GM06990 (cell line): ENCODE measurements around the gene KLK3.

ENCODE experiments used
- DNase-seq: peaks from one replicate; pipeline ENCODE4 v3.0.0-alpha.2; 2011; ENCODE audit not compliant: insufficient read length; ENCODE audit errors: extremely low read depth
- H3K27me3 ChIP-seq: replicated peaks from 2 replicates; pipeline ENCODE4 v1.6.0; 2011; ENCODE audit warnings: low read length; ENCODE audit not compliant: control insufficient read depth, insufficient read depth
- H3K36me3 ChIP-seq: 2 replicates; pipeline ENCODE4 v1.5.1; 2011; ENCODE audit warnings: low read length; ENCODE audit not compliant: control insufficient read depth, insufficient read depth
- H3K4me3 ChIP-seq: replicated peaks from 2 replicates; pipeline ENCODE4 v1.5.1; 2011; ENCODE audit warnings: low read depth, mild to moderate bottlenecking, control low read depth, low read length
- TF ChIP-seq, protein P1 (sequence below): IDR thresholded peaks from 2 replicates; pipeline ENCODE4 v1.5.1; 2011; ENCODE audit warnings: low read length, control low read depth, mild to moderate bottlenecking, inconsistent platforms; ENCODE audit not compliant: insufficient read depth, poor library complexity, severe bottlenecking

The KLK3 gene

DNA sequence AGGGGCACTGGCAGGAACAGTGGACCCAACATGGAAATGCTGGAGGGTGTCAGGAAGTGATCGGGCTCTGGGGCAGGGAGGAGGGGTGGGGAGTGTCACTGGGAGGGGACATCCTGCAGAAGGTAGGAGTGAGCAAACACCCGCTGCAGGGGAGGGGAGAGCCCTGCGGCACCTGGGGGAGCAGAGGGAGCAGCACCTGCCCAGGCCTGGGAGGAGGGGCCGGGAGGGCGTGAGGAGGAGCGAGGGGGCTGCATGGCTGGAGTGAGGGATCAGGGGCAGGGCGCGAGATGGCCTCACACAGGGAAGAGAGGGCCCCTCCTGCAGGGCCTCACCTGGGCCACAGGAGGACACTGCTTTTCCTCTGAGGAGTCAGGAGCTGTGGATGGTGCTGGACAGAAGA lies 22.6 kb downstream of the KLK3 start:
- DNase-seq = no peak
- Histone ChIP-seq H3K36me3 (no peaks in the 10 kb centered on the region), H3K4me3 (no peak overlapping the region), H3K27me3 (no peaks in the 10 kb centered on the region)
- TF ChIP-seq, protein P1, sequence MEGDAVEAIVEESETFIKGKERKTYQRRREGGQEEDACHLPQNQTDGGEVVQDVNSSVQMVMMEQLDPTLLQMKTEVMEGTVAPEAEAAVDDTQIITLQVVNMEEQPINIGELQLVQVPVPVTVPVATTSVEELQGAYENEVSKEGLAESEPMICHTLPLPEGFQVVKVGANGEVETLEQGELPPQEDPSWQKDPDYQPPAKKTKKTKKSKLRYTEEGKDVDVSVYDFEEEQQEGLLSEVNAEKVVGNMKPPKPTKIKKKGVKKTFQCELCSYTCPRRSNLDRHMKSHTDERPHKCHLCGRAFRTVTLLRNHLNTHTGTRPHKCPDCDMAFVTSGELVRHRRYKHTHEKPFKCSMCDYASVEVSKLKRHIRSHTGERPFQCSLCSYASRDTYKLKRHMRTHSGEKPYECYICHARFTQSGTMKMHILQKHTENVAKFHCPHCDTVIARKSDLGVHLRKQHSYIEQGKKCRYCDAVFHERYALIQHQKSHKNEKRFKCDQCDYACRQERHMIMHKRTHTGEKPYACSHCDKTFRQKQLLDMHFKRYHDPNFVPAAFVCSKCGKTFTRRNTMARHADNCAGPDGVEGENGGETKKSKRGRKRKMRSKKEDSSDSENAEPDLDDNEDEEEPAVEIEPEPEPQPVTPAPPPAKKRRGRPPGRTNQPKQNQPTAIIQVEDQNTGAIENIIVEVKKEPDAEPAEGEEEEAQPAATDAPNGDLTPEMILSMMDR = no peak

DNA sequence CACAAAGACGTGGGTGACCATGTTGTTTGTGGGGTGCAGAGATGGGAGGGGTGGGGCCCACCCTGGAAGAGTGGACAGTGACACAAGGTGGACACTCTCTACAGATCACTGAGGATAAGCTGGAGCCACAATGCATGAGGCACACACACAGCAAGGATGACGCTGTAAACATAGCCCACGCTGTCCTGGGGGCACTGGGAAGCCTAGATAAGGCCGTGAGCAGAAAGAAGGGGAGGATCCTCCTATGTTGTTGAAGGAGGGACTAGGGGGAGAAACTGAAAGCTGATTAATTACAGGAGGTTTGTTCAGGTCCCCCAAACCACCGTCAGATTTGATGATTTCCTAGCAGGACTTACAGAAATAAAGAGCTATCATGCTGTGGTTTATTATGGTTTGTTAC lies 24.1 kb downstream of the KLK3 start:
- H3K27me3 ChIP-seq = no peaks in the 10 kb centered on the region
- no peaks in the 10 kb centered on the region for H3K36me3 ChIP-seq
- H3K4me3 ChIP-seq = no peak overlapping the region
- TF ChIP-seq, protein P1 = no peak
- no peak for DNase-seq

DNA sequence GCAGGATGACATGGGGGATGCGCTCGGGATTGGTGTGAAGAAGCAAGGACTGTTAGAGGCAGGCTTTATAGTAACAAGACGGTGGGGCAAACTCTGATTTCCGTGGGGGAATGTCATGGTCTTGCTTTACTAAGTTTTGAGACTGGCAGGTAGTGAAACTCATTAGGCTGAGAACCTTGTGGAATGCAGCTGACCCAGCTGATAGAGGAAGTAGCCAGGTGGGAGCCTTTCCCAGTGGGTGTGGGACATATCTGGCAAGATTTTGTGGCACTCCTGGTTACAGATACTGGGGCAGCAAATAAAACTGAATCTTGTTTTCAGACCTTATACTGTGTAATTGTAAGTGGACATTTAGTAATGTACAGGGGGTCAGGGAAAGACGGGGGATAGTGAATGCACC lies 25.5 kb downstream of the KLK3 start:
- no peaks in the 10 kb centered on the region for H3K36me3 ChIP-seq
- H3K27me3 ChIP-seq = no peaks in the 10 kb centered on the region
- TF ChIP-seq, protein P1 = no peak

DNA sequence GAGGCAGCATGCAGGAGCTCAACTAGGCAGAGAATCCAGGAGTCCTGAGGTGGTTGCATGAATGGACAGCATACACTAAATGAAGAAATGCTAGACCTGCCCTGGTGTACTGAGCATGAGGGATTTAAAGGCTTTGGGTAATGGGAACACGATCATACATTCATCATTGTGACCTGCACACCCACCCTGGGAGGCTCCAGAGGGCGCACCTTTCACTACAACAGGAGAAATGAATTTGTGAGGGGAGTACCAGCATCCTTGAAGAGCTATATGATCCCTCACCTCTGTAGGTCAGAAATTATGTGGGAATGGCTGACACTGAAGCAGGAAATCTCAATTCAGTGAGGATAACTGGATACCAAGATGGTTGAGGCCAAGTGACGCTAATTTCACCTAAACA lies 27.5 kb downstream of the KLK3 start:
- DNase-seq = no peak
- H3K4me3 ChIP-seq = no peak overlapping the region
- no peaks in the 10 kb centered on the region for H3K27me3 ChIP-seq
- no peaks in the 10 kb centered on the region for H3K36me3 ChIP-seq
- TF ChIP-seq, protein P1 = peak; percentile 37

More for the DNA sequence above, 25.5 kb downstream of the KLK3 start:
- no peak for DNase-seq
- no peak overlapping the region for H3K4me3 ChIP-seq

DNA sequence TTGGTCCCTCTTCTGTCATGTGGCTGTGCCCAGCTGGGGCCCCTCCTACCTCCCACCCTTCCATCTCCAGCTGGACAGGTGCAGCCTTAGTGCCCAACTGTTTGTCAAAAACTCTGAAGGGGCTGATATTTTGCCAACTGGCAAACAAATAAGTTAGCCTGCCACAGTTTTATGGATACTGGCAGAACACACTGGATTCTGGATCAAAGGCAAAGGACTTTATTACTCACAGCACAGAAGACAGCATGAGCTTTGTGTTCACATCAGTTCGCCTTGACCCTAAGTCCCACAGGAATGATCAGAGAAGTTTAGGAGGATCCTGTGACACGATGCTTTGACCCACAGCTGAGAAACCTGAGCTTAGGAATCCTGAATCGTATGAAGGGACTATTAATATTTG lies 34.9 kb downstream of the KLK3 start:
- TF ChIP-seq, protein P1 = no peak
- H3K4me3 ChIP-seq = no peak overlapping the region
- H3K27me3 ChIP-seq = no peaks in the 10 kb centered on the region
- no peaks in the 10 kb centered on the region for H3K36me3 ChIP-seq
- DNase-seq = no peak
